ENCODE results near the gene LPXN.

The LPXN gene

DNA sequence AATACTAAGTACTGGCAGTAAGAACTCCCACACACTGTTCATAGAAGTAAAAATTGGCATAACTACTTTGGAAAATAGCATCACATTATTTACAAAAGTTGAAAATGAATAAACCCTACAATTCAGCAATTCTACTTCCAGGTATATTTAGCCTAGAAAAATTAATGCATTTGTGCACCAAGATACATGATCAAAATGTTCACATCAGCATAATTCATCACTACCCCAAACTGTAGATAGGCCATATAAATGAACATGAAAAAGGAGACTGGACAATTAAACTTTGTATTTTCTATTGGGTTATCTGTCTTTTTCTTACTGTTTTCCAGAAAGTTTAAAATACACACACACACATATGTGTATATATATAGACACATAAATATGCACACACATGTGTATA lies 73.7 kb downstream of the LPXN start:
- H3K27me3 Mint-ChIP-seq, result no peaks in the 10 kb centered on the region
- H3K36me3 Mint-ChIP-seq (ENCODE audit: insufficient read depth), result no peaks in the 10 kb centered on the region
- no peak overlapping the region for H3K27ac Mint-ChIP-seq
- DNase-seq (no peak), ATAC-seq (replicated peaks) (no peak)
- no peak overlapping the region for H3K4me3 Mint-ChIP-seq
- H3K4me1 Mint-ChIP-seq (ENCODE audit: low read depth in 2 of 2), result peaks cover 16 to 23% of the 10 kb centered on the region in 2 donors
- no peaks in the 10 kb centered on the region for H3K9me3 Mint-ChIP-seq

GRCh38 chr11:58498464-58498863 lies 77.2 kb downstream of the LPXN start:
- ATAC-seq (replicated peaks), result peak; percentile 89

DNA sequence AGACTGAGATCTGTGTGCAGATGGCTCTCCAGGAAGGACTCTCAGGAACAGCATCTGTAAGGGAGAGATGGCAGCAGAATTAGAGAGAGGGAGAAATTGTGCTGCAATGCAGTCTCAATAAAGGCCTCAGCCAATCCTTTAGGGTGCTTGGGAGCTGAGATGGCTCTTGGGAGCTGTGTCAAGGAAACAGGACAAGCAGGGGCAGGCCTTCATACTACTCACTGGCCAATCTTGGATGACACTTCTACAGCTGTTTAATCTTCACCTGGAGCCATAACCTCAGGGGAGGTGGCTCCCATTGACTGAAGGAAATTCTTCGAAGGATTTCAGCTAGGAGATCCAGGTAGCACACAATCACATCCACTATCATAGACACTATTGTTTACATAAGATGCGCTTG lies 77.7 kb downstream of the LPXN start:
- Mint-ChIP-seq H3K4me1 (ENCODE audit: low read depth in 2 of 2) (peaks cover 21 to 28% of the 10 kb centered on the region in 2 donors), H3K27me3 (no peaks in the 10 kb centered on the region), H3K9me3 (no peaks in the 10 kb centered on the region), H3K36me3 (ENCODE audit: insufficient read depth) (no peaks in the 10 kb centered on the region), H3K27ac (peak overlapping the region; percentile 89 to 91), H3K4me3 (peak overlapping the region; percentile 13 to 50)
- no peak for ATAC-seq (replicated peaks)
- DNase-seq, result no peak

More at GRCh38 chr11:58498464-58498863, 77.2 kb downstream of the LPXN start:
- Mint-ChIP-seq H3K27ac (peak overlapping the region; percentile 89 to 91), H3K4me3 (peak overlapping the region; percentile 13 to 50), H3K9me3 (no peaks in the 10 kb centered on the region), H3K27me3 (no peaks in the 10 kb centered on the region), H3K36me3 (ENCODE audit: insufficient read depth) (no peaks in the 10 kb centered on the region), H3K4me1 (ENCODE audit: low read depth in 2 of 2) (peaks cover 21 to 28% of the 10 kb centered on the region in 2 donors)
- DNase-seq, result peak; percentile 6 to 15 (median 7)

- ATAC-seq (replicated peaks), result no peak
- no peak overlapping the region for H3K4me3 Mint-ChIP-seq
These were observed 79.8 kb downstream of the LPXN start for GRCh38 chr11:58495906-58496305.

GRCh38 chr11:58494101-58494500 lies 81.6 kb downstream of the LPXN start:
- no peak overlapping the region for H3K4me3 Mint-ChIP-seq

More at GRCh38 chr11:58495906-58496305, 79.8 kb downstream of the LPXN start:
- DNase-seq, result no peak
- Mint-ChIP-seq H3K4me1 (ENCODE audit: low read depth in 2 of 2) (peaks cover 21 to 32% of the 10 kb centered on the region in 2 donors), H3K27me3 (no peaks in the 10 kb centered on the region), H3K27ac (peak overlapping the region; percentile 89 to 91), H3K9me3 (no peaks in the 10 kb centered on the region), H3K36me3 (ENCODE audit: insufficient read depth) (no peaks in the 10 kb centered on the region)

GRCh38 chr11:58493676-58494075 lies 82.0 kb downstream of the LPXN start:
- no peaks in the 10 kb centered on the region for H3K36me3 Mint-ChIP-seq (ENCODE audit: insufficient read depth)
- no peak overlapping the region for H3K4me3 Mint-ChIP-seq
- peaks cover 17 to 24% of the 10 kb centered on the region in 2 donors for H3K4me1 Mint-ChIP-seq (ENCODE audit: low read depth in 2 of 2)
- DNase-seq, result no peak
- H3K27ac Mint-ChIP-seq, result no peak overlapping the region
- no peak for ATAC-seq (replicated peaks)
- H3K9me3 Mint-ChIP-seq, result no peaks in the 10 kb centered on the region
- H3K27me3 Mint-ChIP-seq, result no peaks in the 10 kb centered on the region

More at GRCh38 chr11:58494101-58494500, 81.6 kb downstream of the LPXN start:
- DNase-seq (no peak), ATAC-seq (replicated peaks) (no peak)
- no peaks in the 10 kb centered on the region for H3K27me3 Mint-ChIP-seq
- H3K36me3 Mint-ChIP-seq (ENCODE audit: insufficient read depth), result no peaks in the 10 kb centered on the region
- H3K4me1 Mint-ChIP-seq (ENCODE audit: low read depth in 2 of 2), result peaks cover 21 to 29% of the 10 kb centered on the region in 2 donors
- peak overlapping the region in 1 of 2 donors; percentile 19 for H3K27ac Mint-ChIP-seq
- H3K9me3 Mint-ChIP-seq, result no peaks in the 10 kb centered on the region

DNA sequence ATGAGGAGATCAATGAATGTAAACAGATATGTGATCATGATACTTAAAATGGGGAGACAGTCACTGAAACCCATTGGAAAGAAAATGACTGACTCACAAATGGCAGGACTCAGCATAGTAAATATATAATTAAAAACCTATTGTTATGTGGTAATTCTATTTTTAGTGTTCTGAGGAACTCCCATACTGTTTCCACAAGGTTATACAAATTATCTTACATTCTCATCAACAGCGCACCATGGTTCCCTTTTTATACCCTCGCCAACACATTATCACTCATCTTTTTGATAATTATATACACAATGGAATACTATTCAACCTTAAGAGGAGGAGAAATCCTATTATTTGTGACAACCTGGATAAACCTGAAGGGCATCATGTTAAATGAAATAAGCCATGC lies 84.8 kb downstream of the LPXN start:
- DNase-seq (no peak), ATAC-seq (replicated peaks) (no peak)
- Mint-ChIP-seq H3K27ac (no peak overlapping the region), H3K9me3 (no peaks in the 10 kb centered on the region), H3K36me3 (ENCODE audit: insufficient read depth) (no peaks in the 10 kb centered on the region), H3K4me3 (no peak overlapping the region), H3K27me3 (no peaks in the 10 kb centered on the region), H3K4me1 (ENCODE audit: low read depth in 2 of 2) (peaks cover 0 to 3% of the 10 kb centered on the region in 2 donors)

GRCh38 chr11:58487170-58487569 lies 88.5 kb downstream of the LPXN start:
- H3K4me1 Mint-ChIP-seq (ENCODE audit: low read depth in 2 of 2), result no peaks in the 10 kb centered on the region
- no peak overlapping the region for H3K4me3 Mint-ChIP-seq
- no peak overlapping the region for H3K27ac Mint-ChIP-seq
- H3K9me3 Mint-ChIP-seq, result no peaks in the 10 kb centered on the region
- no peak for ATAC-seq (replicated peaks)
- no peak for DNase-seq
- H3K27me3 Mint-ChIP-seq, result peaks cover 0 to 14% of the 10 kb centered on the region in 2 donors
- H3K36me3 Mint-ChIP-seq (ENCODE audit: insufficient read depth), result no peaks in the 10 kb centered on the region

DNA sequence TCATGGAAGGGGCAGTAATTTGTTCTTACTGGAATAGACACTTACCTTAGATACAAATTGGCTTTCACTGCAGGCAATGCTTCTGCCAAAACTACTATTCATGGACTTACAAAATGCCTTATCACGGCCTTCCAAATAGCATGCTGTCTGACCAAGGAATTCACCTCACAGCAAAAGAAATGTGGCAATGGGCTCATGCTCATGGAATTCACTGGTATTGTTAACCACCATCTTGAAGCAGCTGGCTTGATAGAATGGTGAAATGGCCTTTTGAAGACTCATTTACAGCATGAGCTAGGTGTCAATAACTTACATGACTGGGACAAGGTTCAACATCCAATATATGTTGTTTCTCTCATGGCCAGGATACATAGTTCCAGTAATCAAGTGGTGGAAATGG lies 89.7 kb downstream of the LPXN start:
- Mint-ChIP-seq H3K4me3 (no peak overlapping the region), H3K4me1 (ENCODE audit: low read depth in 2 of 2) (no peaks in the 10 kb centered on the region), H3K27ac (no peak overlapping the region), H3K9me3 (no peaks in the 10 kb centered on the region), H3K36me3 (ENCODE audit: insufficient read depth) (no peaks in the 10 kb centered on the region), H3K27me3 (peaks cover 0 to 15% of the 10 kb centered on the region in 2 donors)
- ATAC-seq (replicated peaks) (no peak), DNase-seq (no peak)
